Left renal cortex interstitium (tissue), 4 donors: ENCODE data around the gene HOXA7. TPM values are rescaled to one million over a fixed set of nuclear protein-coding genes. Genes with fewer than 3 reads are reported as not detected.

Experiments
- DNase-seq, 4 donors: peaks; one replicate each; pipeline ENCODE4 v3.0.0-alpha.2; 2013; ENCODE audit warnings: low read depth in 4 of 4, low spot score in 2 of 4, missing footprints in 1 of 4
- polyA plus RNA-seq, 4 donors: library from polyadenylated mRNA; unstranded; fragments of 120-200 nt; gene quantifications; one replicate each; pipeline ENCODE4 v1.2.1, GENCODE V29; 2013; ENCODE audit not compliant: insufficient read length in 4 of 4

HOXA7 gene
- polyA plus RNA-seq: 10 to 100 TPM; 27.0 to 38.1 (median 31.3) TPM

GRCh38 chr7:27156508-27156898 lies at the start of gene HOXA7:
Gene HOXA7, minus strand, starts transcription at chr7:27156675. Its CDS starts 130 bp downstream, at chr7:27156545.
- peak in 2 of 4 donors; percentile 87 to 92 for DNase-seq

- peak in 1 of 4 donors; percentile 24 for DNase-seq
Measured at GRCh38 chr7:27205325-27206280, 49.1 kb upstream of the HOXA7 start.

DNA sequence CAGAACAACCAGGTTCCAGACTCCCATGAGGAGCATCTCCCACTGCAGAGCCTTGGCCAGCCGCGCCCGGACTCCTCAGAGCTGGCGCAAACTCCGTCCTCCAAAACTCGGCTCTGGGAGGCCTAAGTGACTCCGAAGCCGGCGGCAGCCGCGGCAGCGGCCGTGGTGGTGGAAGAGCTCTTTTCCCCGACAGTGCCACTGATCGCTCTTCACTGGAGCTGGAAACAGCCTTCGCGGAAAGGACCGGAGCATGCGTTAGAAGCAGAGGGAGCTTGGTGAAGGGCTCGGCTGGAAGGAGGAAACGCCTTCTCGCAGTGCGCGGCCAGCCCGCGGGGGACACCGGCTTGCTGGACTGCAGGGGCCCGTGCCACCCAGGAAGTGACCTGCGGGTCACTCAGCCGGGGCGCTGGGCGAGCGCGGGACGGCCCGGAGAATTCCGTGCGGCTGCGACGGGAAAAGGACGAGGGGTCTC lies 48.4 kb upstream of the HOXA7 start:
- DNase-seq: peak in 1 of 4 donors; percentile 23

DNA sequence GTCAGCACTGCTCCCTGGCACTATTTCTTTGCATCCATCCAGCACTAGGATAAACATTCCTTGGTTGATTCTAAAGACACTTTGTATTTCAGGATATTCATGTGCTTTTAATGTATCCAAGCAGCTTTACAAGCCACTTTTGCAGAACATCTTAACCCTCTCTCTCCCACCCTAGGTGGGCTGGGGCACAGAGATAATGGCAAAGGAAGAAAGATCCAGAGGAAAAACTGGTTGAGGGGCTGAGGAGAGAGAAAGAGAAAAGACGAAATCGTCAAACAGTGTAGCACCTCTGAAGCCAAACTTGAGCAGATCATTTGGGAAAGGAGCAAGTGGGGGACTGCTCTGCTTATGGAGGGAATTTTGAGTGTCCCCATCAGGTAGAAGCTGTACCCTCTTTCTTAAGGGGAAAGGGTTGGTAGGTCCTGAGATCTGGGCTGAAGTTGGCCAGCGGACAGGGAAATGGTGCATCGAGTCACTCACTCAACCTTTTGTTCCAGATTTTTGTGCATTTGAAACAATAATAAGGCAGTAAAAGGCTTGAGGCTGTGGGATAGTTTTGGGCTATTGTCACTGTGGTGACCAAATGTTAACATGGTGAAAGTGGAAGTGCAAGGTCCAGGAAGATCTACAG lies 47.6 kb upstream of the HOXA7 start:
- no peak for DNase-seq

DNA sequence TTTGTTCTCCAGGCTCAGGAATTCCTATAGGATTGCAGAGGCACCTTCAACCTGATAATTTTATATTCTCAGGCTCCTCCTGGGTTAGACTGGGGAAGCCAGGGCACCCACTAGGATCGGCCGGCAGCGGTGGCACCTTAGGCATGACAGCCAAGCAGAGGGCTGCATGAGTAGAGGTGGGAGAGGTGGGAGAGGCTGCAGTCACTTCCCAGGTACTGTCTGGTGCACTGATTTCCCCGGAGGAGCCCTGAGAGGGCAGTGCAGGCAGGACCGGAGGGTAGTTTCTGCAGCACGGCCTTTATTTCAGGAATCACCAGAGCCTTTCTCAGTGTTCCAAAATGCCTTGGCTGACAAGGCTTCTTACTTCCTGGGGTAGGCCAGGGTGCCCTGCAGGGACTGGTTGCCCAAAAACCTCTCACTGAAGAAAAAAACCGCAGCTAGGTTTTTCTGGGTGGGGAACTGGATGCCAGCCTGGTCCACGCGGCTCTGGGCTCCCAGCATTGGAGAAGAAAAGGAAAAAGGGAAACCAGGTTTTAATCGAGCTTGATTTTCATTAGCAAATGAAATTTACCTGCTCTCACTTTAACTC lies 47.0 kb upstream of the HOXA7 start:
- DNase-seq: no peak

DNA sequence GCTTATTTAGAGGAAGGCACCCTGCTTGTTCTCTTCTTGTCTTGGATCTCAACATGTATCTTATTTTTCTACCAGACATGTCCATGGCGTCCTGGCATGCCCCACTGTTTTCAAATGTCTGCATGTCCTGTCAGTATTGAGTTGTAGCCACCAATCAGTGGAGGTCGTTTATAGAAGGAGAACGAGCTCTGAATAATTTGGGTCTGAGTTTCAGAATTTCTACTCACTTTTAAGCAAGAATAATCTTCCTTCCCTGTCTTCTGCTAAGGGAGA lies 46.3 kb upstream of the HOXA7 start:
- DNase-seq: no peak

DNA sequence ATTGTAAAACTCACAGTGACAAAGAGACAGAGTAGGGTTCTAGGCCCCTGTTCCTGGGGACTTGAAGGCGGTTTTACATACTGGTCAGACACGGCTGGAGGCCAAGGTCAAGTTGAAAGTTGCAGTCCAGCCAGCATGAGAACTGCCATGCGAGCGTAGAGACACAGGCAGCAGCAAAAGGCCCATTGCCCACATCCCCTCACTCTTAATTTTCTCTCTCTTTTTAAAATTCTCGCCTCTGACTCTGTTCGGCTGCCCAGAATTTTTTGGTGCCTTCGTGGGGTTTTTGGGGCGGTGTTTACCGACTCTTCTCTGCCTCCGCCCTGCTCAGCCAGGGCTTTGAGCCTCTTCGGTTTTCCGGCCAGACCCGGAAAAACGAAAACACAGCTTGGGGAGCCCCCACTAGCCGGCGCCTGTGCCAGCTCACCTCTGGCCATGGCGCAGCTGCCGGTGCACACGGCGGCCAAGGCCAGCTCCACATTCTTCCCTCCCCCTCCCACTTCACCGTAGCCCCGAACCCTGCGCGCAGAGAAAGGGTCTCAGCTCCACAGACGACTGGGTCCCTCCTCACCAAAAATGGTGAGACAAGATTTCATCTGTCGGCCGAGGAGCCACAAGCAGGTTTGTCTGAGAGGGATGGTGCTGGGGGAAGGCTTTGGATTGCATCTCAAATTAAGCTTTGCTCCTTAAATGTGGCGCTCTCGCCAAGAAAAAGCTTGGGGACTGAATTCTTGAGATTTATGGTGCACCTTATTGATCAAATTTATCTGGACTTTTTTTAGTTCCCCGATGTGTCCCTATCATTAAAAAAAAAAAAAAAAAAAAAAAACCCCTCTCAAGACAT lies 45.8 kb upstream of the HOXA7 start:
- DNase-seq: peak in 1 of 4 donors; percentile 32

- DNase-seq: no peak
Measured at GRCh38 chr7:27201580-27202017, 45.1 kb upstream of the HOXA7 start.

GRCh38 chr7:27200761-27201579 lies 44.5 kb upstream of the HOXA7 start:
- no peak for DNase-seq

DNA sequence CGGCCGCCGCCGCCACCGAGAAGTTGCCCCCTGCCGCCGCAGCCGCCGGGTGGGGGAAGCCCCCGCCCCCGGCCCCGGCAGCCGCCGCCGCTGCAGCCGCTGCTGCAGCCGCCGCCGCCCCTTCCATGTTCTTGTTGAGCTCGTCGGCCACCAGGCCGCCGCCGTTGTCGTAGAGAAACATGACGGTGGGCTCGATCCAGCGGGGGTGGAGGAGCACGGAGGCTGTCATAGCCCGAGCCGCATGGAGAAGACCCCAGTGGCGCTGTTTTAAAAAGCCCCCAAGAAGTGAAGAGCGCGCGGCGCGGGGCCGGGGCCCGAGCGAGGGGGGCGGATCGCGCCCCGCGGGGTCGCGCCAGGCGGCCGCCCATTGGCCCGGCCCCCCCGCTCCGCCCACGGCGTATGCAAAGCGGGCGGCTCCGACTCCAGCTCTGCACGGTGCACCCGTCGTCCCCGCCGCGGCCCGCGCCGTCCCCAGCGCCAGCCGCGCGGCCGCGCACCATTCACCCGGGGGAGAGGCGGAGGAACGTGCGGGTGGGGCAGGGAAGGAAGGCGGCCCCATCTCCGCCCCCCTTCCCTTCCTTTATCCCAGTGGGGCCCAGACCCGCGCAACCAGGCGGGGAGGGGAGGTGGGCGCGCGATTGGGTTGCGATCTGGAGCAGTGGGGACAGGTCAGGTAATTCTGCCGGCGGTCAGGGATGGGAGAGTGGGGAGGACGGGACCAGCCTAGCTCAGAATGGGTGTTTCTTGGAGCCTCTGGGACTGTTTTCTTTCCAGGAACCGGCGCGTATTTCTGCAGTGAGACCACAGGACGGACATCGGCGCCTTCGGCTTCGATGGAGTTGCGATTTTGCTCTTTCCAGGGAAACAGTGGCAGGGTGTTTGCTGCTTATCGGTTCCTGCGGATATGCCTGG lies 43.6 kb upstream of the HOXA7 start, which contains the start of gene HOXA13:
Gene HOXA13, minus strand, starts transcription at position 243 of the 912 bp plus-strand sequence. Its CDS starts 14 bp downstream, at position 229.
- peak in 1 of 4 donors; percentile 26 for DNase-seq

GRCh38 chr7:27198871-27199801 lies 42.7 kb upstream of the HOXA7 start:
- peak in 1 of 4 donors; percentile 21 for DNase-seq

DNA sequence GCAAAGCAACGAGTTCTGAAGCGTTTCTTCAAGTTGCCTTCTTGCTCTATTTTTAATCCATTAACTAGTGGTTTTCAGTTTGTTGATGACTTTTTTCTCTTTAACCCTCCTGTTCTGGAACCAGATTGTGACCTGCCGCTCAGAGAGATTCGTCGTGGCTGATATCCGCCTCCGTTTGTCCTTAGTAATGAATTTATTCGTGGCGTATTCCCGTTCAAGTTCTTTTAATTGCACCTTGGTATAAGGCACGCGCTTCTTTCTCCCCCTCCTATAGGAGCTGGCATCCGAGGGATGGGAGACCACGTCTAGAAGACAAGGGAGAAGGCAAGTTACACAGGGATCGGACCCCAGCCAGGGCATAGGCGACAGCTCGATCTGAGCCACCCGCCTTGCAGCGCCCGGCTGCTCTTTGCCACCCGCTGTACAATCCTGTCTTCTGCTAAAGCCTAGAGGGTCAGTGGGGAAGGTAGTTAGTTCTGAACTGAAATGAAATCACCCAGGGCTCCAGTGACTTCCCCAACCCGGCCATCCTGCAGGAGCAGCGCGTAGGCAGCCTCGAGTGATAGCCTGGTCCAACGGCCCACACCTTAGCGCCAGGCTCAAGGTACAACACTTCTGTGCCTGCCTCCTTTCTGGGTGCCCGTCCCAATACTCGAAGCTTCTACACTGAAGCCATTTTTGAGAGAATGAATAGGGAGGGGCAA lies 41.8 kb upstream of the HOXA7 start:
- peak in 1 of 4 donors; percentile 28 for DNase-seq

DNA sequence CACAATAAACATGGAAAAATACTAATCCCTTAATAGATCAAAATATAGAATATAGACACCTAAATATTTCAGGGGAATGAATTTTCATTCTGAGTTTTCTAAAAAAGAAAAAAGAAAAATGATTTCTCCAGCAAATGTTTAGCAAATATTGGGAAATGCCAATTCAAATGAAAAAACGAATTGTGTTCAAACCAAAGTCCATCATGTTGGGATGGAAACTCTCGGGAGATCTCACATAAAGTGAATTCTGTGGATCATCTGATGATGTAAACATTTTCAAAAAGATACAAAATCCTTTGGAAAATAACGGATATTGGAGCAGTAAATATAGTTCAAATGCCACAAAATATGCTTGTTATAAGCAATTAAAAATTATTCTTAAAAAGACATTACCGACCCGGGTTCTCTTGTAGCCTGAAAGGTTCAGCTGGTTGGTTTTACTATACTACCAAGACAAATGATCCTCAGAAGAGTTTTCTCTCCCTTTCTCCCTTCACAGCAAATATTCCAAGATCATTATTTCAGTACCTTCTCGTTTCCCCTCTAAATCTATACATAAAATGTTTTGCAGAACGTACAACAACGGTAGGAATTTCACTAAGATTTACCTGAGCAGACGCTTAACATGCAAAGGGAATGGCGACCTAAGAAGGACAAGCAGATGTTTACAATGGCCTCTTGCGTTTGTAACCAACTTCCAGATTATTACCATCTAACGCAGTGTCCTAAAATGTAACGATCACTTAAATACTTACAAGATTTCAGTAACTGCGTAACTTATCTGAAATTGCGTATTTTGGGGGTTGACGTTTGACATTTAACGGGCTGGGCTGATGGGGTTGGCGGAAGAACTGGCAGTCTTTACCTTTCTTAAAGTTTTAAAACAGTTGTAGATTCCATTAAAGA lies 40.9 kb upstream of the HOXA7 start:
- peak in 1 of 4 donors; percentile 38 for DNase-seq

DNA sequence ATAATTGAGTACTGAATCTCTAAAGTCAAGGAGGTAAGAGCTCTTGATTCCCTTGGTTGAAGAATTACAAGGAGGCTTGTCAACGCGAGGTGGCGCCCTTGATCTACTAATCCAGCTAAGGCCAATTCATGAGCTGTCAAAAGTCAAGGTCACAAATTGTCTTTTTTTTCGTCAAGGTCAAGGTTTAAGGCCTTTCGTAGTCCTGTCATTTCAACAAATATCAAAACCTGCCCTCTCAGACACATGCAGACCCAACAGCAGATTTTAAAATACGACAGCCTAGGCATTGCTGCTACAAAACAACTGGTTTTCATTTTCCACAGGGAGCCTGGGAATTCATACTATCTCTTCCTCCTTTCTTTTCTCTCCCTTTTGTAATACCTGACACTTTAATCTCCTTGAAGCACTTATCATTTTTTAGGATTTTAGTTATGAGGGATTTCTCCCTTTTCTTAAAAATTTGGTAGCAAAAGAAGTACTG lies 39.9 kb upstream of the HOXA7 start:
- DNase-seq: peak in 1 of 4 donors; percentile 82

DNA sequence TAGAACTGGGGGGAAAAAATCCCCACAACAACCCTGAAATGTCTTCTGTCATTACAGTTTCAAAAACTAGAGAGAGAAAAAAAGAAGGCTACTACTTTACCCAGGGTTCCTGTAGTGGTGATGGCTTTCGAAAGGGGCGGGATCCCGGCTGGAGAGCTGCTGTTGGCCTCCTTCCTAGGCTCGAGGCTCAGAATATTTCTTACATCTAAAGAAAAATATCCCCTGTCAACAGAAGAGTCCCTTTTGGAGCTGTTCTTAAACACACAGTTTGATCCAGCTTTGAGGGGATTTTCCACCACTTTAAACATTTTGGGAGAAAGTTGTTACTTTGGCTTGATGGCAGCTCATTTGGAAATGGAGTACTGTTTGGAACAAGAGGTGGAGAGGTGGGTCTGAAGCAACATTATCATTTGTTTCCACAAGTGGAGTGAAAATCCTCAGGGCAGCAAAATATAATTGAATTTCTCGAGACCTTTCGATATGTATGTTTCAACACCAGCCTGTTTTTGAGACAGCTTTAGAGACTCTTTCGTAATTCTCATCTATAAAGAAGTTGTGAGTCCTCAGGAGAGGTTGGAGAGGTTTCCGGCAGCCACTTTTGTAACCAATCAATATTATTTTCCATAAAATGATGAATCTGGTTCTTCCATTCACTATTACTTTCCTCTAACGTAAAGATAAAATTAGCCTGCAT lies 38.4 kb upstream of the HOXA7 start:
- DNase-seq: peak in 1 of 4 donors; percentile 27
